ENCODE measurements around the gene TESK2.

DNA sequence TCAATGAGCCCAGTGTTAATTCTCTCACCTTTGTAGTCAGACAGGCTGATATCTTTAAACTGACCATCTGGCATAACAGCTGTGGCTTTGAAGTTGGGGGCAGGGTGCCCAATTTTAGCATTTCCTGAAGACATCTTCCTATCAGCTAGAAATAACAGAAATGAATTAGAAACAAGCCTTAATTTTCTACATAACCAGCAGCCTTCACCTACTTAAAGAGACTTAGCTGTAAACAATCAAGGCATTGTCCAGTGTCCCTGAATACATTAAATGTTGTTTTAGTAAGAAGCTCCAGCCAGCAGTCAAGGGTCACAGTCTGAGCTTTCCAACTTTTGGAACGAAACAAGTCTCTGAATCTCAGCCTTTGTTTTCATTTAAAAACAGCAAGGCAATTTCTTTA, 27.9 kb upstream of the TESK2 start:
- no peak for TF ChIP-seq TCF12 (IDR thresholded peaks at IDR 0.05; ENCODE audit: low read depth)
- no peak for TF ChIP-seq MAX (IDR thresholded peaks at IDR 0.05)
- TF ChIP-seq EGR1 (IDR thresholded peaks at IDR 0.05) = no peak

Measured in Ishikawa (cell line).